Central memory CD4-positive, alpha-beta T cell (primary cell): ENCODE results near the gene AVEN.

ENCODE experiments used
- DNase-seq: peaks from one replicate; pipeline ENCODE4 v3.0.0; 2022

The AVEN gene

DNA sequence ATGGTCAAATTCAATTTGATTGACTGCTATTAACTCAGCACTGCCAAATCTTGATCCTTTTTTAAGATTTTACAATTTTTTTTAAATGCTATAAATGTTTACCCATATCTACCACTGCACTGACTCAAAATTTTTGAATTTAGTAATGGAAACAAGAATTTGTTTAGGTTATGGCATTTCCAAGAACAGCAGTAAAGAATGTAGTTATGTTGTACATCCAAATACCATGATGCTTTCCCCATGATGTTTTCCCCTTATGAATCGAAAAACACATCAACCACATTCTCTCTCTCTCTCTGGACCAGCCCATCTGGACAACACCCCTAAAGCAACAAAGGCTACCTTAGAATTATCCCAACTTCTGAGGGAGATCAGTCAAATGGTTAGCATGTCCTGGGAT lies 56.5 kb downstream of the AVEN start:
- no peak for DNase-seq

DNA sequence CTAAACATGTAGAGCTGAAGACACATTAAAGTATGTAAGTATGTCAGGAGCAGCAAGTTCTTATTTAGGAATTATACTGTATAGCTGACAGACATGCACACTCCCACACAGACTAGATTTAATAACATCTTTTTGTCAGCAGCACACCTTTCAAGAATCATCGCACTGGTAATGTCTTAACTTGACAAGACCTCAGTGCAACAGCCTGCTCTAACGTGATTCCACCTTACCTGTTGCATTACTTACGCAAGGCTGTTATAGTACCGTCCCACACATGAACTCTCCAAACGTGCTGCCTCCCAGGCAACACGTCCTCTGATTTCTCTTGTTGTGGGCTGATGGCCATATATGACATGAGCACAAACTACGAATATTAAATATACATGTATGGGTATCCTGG lies 58.8 kb downstream of the AVEN start:
- no peak for DNase-seq

DNA sequence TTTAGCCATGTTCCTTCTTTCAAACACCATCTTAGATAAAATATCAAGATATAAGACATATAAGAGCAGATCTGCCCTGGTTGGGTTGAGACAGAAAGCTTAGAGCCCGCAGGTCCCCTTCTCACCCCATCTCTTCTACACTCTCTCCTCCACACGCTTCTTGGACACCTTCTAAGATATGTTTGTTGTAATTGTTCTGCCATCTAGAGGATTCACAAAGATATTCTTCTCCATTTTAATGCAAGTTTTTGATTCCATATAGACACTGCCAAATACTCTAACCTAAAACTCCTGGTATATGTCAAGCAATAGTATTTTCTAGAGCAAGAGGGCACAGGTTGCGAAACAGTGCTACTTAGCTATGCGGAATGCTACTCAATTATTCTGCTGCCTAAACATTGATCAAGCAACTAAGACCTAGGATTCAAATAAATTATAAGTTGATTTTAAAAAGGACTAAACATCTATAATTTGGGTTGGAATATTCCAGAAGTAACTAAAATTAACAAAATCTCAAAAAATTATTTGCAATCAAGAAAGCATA lies 63.9 kb downstream of the AVEN start:
- no peak for DNase-seq

DNA sequence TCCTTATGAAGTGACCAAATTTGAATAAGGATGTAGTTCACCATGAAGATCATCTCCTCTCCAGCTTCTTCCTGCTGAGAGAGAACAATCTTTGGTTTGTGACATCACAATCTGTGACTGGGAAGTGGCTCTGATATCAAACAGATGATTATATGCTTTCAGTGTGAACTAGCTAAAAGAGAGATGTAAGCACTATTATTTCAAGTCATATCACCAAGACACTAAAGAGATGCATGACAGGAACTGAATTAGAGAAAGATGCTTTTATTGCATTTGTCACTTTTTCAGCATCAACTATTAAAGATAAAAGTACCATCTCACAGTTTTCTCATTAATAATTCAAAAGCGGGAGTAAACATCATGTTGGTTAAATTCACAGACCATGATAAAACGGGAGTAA lies 67.2 kb downstream of the AVEN start:
- no peak for DNase-seq

DNA sequence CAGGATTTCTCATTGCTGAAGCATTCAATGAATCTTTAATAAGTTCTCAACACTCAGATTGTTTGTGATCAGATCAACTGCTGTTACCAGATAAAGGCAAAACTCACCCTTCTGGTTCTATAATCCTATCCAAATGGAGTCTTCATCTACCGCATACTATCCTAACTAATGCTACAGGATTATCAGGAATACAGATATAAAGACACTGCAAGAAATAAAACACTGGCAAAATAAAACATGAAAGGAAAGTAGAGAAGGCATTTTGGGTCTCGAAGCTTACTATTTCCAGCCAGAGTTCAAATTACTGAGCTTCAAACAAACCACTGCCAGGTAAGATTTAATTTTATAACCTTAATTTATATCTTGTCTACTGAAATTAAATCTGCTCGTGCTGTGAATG lies 70.2 kb downstream of the AVEN start:
- no peak for DNase-seq

DNA sequence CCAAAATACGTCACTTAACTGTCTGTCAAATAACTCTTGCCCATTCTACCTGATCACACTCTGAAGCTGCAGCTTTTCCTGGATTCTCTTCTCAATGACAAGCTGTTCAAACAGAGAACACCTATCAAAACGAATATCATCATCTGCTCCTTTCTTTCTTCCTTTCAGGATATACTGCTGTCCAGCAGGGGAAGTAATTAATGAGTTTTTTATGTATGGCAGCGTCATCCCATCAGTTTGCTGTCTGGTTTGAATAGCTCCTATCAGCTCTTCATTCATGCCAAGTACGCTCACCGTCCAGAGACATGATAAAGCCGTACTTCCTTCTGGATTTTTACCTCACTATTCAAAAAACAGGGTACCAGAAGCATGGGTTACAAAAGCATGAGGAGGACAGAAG lies 70.8 kb downstream of the AVEN start, which contains the start of gene CHRM5:
Gene CHRM5, plus strand, starts transcription at position 274 of the 400 bp plus-strand sequence. CDS start 94,221 bp downstream, outside the sequence.
- no peak for DNase-seq

DNA sequence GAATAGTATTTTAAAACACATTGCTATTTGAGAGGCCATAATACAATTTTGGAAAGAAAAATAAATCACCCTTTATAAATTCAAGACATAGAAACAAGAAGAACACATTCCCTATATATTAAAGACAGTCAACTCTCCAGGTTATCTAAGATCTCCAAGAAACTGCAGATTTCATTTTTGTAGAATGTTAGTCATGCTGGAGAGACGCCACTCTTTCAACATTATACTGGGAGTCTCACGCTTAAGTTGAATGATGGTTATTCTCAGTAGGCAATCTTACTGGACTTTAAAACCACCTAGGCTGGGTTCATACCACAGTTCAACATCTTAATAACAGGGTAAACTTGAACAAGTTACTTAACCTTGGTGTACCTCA lies 74.4 kb downstream of the AVEN start:
- DNase-seq: no peak

DNA sequence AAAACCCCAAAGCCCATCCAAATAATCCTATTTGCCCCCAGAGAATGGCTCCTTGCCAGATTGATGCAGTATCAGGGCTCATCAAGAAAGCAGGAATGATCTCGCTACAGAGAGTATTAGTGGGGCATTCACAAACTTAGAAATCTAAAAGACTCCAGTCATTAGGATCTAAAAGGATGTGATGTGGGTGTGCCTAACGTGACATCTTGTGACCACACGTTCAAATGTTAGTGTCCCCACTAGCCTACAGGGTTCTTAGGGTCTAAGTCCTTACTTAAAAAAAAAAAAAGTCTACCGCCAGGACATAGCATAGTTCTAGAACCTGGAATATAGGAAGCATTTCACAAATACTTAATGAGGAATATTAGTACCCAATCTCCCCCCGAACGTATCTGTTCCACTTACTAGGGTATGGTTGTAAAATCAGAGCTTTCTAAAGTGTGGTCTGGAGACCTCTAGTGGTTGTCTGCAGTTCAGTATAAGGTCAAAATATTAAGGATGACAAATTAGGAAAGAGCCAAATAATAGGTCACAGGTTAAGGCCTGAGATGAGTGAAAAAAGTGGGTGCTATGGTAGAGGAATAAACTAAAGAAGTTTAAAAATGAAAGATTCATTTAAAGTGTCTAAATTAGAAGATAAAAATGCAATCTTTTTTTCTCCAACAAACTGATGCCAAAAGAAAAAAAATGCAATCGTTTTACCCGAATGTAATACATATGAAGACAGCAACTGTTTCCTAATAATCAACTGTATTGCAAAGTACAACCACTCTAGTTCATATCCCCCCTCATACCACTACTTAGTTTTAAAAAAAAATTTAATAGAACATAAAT lies 75.0 kb downstream of the AVEN start:
- no peak for DNase-seq

DNA sequence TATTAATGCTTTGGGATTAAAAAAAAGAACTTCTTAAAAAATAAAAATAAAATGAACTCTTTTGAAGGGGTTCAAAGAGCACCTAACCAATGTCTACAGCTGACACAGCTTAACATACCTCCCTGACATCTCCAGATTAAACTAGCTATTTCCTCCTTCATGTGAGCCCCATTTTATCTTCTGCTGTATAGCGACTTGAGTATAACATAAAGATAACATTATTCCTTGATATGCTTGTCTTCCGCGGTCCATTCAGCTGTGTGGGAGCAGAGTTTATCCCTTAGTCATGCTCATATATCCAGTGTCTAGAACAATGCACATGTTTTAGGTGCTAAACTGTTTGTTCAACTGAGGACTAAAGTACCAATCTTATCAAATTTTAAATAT lies 78.5 kb downstream of the AVEN start:
- no peak for DNase-seq

DNA sequence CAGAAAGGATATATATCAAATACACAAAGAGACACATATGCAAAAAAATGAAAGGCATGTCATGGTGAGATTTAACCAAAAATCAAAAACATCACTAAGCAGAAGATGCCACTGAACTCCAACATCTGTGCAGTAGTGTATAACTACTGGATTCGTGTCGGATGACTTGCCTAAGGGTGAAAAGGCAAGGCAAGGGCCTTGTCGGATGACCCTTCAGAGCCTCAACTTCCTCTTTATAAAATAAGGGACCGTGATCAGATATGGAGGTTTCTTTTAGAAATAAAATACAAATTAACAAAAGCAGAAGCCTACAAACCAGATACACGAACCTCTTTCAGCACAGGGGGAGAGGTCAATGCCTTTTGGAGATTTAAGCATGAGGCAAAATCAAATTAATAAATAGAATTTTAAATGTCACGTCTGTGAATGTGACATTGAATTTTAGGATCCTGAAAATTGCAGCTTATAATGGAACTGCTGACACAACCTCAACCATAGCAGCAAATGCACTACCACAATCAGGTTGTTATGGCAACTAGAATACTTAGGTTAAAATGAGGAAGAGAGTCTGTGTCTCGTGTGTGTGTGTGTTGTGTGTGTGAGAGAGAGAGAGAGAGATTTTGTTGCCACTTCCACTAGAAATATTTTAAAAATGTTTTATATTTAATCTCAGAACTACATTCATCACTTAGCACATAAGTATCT lies 79.0 kb downstream of the AVEN start:
- no peak for DNase-seq

DNA sequence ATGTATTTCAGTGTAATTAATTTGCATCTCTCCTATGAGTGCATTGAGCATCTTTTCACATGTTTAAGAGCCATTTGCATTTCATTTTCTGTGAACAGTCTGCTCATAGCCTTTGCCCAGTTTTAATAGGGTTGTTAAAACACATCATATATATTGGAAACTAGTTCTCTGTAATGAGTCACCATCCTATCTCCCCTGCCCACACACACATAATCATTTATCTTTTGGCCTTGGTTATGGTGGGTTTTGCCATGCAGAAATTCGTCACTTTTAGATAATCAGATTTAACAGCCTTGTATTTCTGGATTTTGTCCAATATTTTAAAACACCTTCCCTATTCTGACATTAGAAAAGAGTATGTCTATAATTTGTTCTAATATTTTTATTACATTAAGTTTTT lies 82.6 kb downstream of the AVEN start:
- no peak for DNase-seq

DNA sequence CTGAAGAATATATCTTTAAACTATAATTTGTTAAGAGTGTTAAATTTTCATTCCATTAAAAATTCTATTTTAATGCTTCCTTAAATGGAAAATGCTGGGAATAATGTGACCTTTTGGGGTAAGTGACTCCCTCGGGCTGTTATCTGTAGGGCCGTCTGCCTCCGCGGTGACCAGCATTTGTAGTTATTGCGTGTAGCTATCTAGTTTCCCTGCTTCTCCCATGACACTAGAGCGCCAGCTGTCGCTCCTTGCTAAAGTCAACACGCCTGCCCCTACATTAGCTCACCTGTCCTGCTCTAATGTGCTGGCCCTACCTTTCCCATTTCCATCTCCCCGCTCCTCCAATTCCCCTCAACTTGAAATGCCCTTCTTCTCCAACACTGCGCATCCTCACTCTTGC lies 83.1 kb downstream of the AVEN start:
- no peak for DNase-seq

DNA sequence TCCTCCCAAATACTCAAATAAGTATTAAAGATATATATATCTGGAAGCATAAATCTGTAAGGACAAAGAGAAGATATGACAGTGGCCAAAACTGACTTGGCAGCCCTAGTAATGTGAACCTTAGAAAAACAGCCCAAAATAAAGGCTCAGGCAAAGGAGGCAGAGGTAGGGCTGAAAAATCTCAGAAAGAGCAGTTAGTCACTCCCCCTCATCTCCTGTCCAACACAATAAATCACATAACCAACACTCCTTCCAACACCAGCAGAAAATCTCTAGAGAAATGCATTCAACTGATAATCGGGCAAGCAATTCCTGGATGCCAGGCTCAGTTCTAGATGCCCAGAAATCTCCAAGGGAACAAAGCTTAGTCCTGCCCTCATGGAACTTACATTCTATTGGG lies 92.9 kb downstream of the AVEN start:
- DNase-seq: no peak

DNA sequence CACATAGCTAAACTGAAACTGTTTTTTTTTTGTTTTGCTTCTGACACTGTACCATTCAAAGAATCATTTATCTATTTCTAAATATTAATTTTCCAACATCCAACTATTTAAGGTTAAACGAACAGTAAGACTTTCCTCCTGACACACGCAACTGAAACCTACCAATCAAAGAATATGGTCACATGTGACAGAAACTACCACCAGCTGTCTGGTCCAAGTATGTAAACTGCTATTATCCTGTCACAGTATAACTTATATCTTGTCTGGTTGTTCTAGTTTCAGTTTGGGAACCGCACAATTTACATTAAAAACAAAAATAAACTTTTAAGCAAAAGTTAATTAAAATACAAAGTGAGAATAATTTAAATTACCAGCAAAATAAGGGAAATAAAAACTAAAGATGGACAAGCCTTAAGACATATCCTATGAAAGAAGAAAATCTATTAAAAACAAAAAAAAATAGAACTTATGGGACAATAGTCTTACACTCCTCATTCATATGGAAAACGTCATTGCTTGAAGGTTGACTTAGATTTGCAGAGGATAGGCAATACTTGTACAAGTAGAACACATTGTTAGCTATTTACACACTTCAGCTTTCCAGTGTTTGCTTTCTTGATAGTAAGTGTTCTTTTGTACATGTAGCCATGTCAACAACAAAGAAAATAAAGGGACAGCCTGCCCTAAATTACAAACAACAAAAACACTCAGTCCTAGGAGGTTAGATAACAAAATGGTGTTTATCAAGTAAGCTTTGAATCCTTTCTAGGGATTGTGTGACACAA lies 97.5 kb downstream of the AVEN start:
- DNase-seq: no peak

DNA sequence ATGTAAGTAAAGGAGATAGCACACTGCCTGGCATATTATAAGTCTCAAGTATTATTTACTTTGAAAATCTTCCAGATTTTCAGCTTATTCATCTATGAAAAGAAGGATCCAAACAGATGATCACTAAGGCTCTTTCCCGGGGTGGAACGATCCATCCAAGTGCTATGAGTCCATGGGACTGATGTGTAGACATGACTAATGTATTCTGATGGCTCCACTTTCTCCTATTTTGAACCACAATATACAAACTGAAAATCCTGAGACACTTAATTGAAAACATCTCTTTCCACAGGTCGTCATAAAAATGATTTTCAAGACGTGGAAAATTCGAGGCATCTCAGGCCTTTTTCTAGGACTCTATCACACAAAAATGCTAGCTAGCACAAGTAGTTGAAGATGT lies 104.1 kb downstream of the AVEN start:
- no peak for DNase-seq

DNA sequence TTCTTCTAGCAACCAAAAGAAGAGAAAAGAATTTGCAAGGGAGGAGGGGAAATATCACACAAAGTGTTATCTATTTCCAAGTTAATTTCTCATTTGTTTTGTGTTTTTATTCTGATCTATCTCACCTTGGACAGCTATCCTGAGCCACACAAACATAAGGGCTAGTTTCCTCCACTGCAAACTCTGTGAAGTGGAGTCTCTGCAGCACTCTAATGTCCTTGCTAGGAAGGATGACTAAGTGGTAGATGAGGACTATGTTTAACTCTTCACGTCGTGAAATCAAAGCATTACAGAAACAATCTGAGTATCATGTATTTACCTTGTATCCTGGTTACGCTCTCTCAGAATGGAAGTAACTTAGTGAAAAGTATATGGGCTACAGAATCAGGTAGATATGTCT lies 104.6 kb downstream of the AVEN start:
- no peak for DNase-seq

DNA sequence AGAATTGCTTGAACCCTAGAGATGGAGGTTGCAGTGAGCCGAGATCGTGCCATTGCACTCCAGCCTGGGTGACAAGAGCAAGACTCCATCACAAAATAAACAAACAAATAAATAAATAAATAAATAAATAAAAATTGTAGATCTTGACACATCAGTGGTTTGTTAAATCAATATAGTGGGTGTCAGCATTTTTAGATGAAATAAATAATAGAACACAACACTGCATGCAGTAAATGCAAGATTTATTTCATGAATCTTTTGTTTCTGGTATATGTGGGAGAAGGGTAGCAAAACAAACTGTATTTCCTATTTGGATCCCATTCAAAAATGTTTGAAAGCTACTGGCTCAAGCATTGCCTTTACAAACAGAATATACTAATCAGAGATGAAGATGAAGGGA lies 106.3 kb downstream of the AVEN start:
- DNase-seq: no peak

DNA sequence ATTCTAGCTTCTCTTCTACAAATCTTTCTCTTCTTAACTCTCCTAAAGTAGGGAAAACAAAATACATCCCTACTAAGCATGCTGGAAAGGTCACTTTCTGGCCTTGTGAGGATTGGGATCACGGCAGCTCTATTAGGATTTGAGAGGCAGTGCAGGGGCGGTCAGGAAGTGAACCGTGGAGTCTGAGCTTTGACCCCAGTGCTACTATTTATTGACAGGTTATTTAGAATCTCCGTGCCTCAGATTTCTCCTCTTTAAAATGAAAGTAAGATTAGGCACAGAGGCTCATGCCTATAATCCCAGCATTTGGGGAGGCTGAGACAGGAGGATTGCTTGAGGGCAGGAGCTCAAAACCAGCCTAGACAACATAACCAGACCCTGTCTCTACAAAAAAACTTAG lies 112.7 kb downstream of the AVEN start:
- no peak for DNase-seq

DNA sequence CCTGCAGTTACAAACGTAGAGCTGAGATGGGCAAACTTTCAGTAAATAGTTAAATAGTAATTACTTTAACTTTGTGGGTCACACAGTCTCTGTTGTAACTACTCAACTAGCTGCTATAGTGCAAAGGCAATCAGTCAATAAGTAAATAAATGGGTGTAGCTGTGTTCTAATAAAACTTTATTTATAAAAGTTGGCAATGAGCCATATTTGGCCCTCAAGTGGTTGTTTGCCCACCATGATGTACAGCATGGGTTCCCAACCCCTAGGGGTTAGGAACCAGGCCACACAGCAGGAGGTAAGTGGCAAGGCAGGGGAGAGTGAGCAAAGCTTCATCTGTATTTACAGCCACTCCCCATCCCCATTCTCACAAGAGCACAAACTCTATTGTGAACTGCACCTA lies 115.6 kb downstream of the AVEN start:
- DNase-seq: no peak

DNA sequence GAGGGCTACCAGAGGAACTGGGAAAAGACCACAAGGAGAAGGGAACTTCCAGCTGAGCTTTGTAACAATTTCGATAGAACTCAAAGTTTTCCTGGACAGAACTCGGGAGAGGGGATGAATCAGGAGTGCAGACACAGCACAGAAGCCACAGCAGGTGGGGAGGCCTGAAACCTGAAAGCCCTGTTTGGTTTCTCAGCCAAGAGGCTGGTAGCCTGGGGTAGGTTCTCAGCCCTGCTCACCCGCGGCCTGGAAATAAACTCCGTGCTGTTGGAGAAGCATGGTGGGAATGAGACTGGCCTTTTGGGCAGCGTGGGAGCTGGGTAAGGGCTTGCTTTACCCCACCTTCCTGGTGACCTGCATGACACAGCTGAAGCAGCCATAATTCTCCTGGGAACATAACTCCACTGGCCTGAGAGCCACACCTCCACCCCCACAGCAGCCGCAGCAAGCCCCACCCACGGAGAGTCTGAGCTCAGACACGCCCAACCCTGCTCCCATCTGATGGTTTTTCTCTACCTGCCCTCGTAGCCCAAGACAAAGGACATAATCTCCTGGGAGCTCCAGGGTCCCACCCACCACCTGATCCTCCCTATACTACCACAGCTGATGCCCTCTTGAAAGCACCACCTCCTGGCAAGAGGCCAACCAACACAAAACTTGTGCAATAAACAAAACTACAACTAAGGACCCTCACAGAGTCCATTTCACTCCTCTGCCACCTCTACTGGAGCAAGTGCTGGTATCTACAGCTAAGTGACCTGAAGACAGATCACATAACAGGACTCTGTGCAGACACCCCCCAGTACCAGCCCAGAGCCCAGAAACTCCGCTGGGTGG lies 123.2 kb downstream of the AVEN start:
- DNase-seq: no peak

DNA sequence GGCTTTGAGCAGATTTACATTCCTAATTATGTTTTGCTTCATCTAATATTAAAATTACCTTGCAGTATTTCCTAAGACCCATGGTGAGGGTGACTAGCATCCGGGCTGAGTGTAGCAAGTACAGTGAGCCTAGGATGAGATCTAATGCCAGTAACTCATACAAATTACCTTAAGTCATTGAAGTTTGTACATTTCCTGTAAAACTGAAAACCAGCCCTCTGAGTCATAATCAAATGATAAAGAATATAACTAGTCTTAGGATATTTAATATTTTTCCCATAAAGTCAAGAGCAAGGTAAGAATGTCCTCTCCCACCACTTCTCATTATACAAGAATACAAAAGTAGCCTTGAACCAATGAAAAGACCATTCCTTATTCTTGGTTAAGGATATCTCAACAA lies 125.5 kb downstream of the AVEN start:
- no peak for DNase-seq

DNA sequence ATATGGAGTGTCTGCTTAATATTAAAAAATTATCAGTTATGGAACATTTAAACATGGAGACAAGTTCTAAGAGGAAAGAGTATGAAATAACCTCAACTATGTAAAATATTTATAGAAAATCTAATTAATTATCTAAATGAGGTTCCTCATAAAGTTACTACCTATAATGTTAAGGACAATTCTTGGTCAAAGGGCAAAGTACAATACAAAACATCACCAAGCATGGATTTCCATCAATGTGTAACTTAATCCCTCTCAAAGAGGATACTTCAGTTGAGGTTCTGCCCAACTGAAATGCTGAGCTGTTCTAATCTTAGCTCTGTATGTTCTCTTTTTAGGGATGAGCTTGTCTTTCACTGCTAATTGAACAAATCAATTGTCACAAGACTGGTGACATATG lies 126.7 kb downstream of the AVEN start:
- DNase-seq: no peak

DNA sequence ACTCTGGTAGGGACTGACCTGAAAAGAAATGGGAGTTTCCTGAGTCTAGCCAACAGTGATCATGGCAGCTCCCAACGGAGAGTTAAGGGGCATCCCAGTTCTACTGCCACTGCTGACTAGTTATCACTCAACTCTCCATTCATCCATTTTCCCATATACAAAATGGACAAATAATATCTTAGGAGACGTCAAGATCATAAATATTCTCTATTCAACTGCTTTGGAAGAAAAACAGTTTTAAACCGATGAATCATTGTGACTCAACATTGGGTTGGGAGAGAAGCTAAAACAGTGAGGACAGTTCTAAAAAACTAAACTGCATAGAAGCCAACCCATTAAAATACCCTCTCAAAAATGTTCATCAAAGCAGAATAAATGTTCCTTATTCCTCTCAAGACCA lies 128.3 kb downstream of the AVEN start:
- no peak for DNase-seq
